Measurements from ENCODE around the gene ENTREP1. TPM values are rescaled to one million over a fixed set of nuclear protein-coding genes. Genes with fewer than 3 reads are reported as not detected.

The ENTREP1 gene
- total RNA-seq, 1 donor from 2014 or later = 0.30 TPM

Other genes starting within 250 kb of the ENTREP1 start
- gene TJP2, start 150.9 kb upstream of the ENTREP1 start, total RNA-seq = 81.2 TPM

All from left lobe of liver (tissue), 1 donor.